ENCODE measurements around the gene LENG8. TPM values are rescaled to one million over a fixed set of nuclear protein-coding genes. Genes with fewer than 3 reads are reported as not detected.

LENG8 gene
- total and polyA plus RNA-seq, 2 of the 13 experiments (the other 11 are each of a cell fraction or from before 2014, with no cell fraction given) = 14.3 to 41.9 TPM

- TF ChIP-seq ZNF367 (CRISPR knock-in tag; IDR thresholded peaks at IDR 0.05; ENCODE audit: borderline replicate concordance) (no peak), GATA4 (IDR thresholded peaks at IDR 0.05; ENCODE audit: borderline replicate concordance, low read depth) (0 out of 2 replicates have a peak, but pooled peaks have one; percentile 9), CHD4 (IDR thresholded peaks at IDR 0.05; ENCODE audit: borderline replicate concordance, low read length) (no peak), IRF2 (CRISPR knock-in tag; IDR thresholded peaks at IDR 0.05) (peak; percentile 25; the same call in 1 of the 2 replicates), SNAPC5 (CRISPR knock-in tag; IDR thresholded peaks at IDR 0.05; ENCODE audit: borderline replicate concordance) (peak; percentile 57; the same call in 1 of the 2 replicates), CCDC6 (CRISPR knock-in tag; IDR thresholded peaks at IDR 0.05) (0 out of 2 replicates have a peak, but pooled peaks have one; percentile 21), FLYWCH1 (CRISPR knock-in tag; IDR thresholded peaks at IDR 0.05) (no peak), ZNF414 (CRISPR knock-in tag; IDR thresholded peaks at IDR 0.05) (0 out of 2 replicates have a peak, but pooled peaks have one; percentile 35), ZNF251 (CRISPR knock-in tag; IDR thresholded peaks at IDR 0.05) (no peak), BRF2 (CRISPR knock-in tag; IDR thresholded peaks at IDR 0.05) (no peak), FOXC1 (CRISPR knock-in tag; IDR thresholded peaks at IDR 0.05; ENCODE audit: borderline replicate concordance) (no peak; the same call in 1 of the 2 replicates), ZNF496 (CRISPR knock-in tag; IDR thresholded peaks at IDR 0.05; ENCODE audit: insufficient replicate concordance) (no peak), NFYB (CRISPR knock-in tag; IDR thresholded peaks at IDR 0.05) (0 out of 2 replicates have a peak, but pooled peaks have one; percentile 30), POLR2G (IDR thresholded peaks at IDR 0.05; ENCODE audit: low read depth, low read length) (peak; percentile 88), ZNF12 (CRISPR knock-in tag; IDR thresholded peaks at IDR 0.05) (0 out of 2 replicates have a peak, but pooled peaks have one; percentile 22), HIVEP1 (CRISPR knock-in tag; IDR thresholded peaks at IDR 0.05) (peak; percentile 40; the same call in 1 of the 2 replicates), DMTF1 (CRISPR knock-in tag; IDR thresholded peaks at IDR 0.05) (no peak), ZFP1 (CRISPR knock-in tag; IDR thresholded peaks at IDR 0.05) (no peak), SPEN (CRISPR knock-in tag; IDR thresholded peaks at IDR 0.05; ENCODE audit: low read depth) (peak; percentile 55; the same call in 1 of the 2 replicates), ZNF512 (CRISPR knock-in tag; IDR thresholded peaks at IDR 0.05) (no peak)
These were observed 15.8 kb downstream of the LENG8 start (continued) for GRCh38 chr19:54464630-54465425.

Data from HepG2 (cell line).